Measurements from ENCODE around the gene REV3L. TPM values are rescaled to one million over a fixed set of nuclear protein-coding genes. Genes with fewer than 3 reads are reported as not detected.

REV3L gene
- total RNA-seq, 2 experiments from 2014 or later: 20.1 to 27.6 TPM

DNA sequence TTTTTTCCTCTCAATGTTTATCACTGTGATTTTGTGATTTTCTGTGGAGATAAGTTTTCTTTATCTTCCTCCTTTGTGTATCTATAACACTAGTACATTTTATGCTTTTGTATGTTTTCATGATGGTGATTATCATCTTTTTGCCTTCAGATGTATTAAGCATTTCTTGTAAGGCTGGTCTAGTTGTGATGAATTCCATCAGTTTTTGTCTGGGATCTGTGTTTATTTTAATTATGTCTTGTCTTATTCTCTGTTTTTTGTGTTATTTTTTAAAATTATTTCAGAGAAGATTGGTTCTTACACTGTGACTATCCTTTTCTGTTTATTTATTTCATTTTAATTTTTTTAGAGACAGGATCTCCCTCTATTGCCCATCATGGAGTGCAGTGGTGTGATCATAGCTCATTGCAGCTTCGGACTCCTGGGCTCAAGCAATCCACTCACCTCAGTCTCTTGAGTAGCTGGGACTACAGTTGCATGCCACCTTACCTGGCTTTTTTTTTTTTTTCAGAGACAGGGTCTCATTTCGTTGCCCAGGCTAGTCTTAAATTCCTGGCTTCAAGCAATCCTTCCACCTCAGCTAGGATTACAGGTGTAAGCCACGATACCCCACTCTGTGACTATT lies 208.3 kb downstream of the REV3L start:
- peaks cover 15% of the 10 kb centered on the region for H3K9me3 Mint-ChIP-seq
- CTCF ChIA-PET: interaction anchor here (1.1 to 1.8 kb wide), 2 partner anchors 9 to 16 kb away, joined by 3 to 4 read pairs; a partner anchor contains a TSS
- TF ChIP-seq, protein P1, sequence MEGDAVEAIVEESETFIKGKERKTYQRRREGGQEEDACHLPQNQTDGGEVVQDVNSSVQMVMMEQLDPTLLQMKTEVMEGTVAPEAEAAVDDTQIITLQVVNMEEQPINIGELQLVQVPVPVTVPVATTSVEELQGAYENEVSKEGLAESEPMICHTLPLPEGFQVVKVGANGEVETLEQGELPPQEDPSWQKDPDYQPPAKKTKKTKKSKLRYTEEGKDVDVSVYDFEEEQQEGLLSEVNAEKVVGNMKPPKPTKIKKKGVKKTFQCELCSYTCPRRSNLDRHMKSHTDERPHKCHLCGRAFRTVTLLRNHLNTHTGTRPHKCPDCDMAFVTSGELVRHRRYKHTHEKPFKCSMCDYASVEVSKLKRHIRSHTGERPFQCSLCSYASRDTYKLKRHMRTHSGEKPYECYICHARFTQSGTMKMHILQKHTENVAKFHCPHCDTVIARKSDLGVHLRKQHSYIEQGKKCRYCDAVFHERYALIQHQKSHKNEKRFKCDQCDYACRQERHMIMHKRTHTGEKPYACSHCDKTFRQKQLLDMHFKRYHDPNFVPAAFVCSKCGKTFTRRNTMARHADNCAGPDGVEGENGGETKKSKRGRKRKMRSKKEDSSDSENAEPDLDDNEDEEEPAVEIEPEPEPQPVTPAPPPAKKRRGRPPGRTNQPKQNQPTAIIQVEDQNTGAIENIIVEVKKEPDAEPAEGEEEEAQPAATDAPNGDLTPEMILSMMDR (IDR thresholded peaks at IDR 0.05): no peak
- no peak for DNase-seq
- H3K27ac Mint-ChIP-seq: no peak overlapping the region
- intact Hi-C loops (cut with micrococcal nuclease): no loop called here
- peaks cover 9% of the 10 kb centered on the region for H3K4me1 Mint-ChIP-seq (ENCODE audit: low read depth)
- no peak overlapping the region for H3K4me3 Mint-ChIP-seq
- POLR2A ChIA-PET: no interaction called here
- no peaks in the 10 kb centered on the region for H3K27me3 Mint-ChIP-seq
- no peak for ATAC-seq
- peaks cover 74% of the 10 kb centered on the region for H3K36me3 Mint-ChIP-seq (ENCODE audit: low read depth)

DNA sequence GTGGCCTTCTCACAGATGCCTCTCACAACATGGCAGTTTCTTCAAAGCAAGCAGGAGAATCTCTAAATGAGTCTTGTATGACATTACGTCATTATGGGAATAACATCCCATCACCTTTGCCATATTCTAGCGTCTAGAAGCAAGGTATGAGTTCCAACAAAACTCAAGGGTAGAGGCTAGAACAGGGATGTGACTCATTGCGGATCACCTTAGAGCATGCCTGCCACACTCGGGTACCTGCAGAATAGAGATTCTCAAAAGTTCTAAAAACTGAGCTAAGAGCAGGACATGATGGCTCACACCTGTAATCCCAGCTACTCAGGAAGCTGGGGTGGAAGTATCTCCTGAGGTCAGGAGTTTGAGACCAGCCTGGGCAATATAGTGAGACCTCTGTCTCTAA lies 212.9 kb downstream of the REV3L start:
- H3K9me3 Mint-ChIP-seq: peaks cover 10% of the 10 kb centered on the region
- ChIA-PET POLR2A (no interaction called here), CTCF (interaction anchor here (1.0 to 1.5 kb wide), 2 partner anchors 11 to 213 kb away, joined by 3 to 4 read pairs; a partner anchor contains a TSS)
- H3K27ac Mint-ChIP-seq: no peak overlapping the region
- intact Hi-C loops (cut with micrococcal nuclease): no loop called here
- peaks cover 66% of the 10 kb centered on the region for H3K36me3 Mint-ChIP-seq (ENCODE audit: low read depth)
- DNase-seq (no peak), ATAC-seq (no peak)
- H3K4me3 Mint-ChIP-seq: no peak overlapping the region
- TF ChIP-seq, protein P1 (IDR thresholded peaks at IDR 0.05): no peak
- no peaks in the 10 kb centered on the region for H3K27me3 Mint-ChIP-seq
- H3K4me1 Mint-ChIP-seq (ENCODE audit: low read depth): peaks cover 25% of the 10 kb centered on the region

GRCh38 chr6:111269401-111269970 lies 213.5 kb downstream of the REV3L start:
- POLR2A ChIA-PET: no interaction called here
- Mint-ChIP-seq H3K27me3 (no peaks in the 10 kb centered on the region), H3K36me3 (ENCODE audit: low read depth) (peaks cover 59% of the 10 kb centered on the region), H3K27ac (no peak overlapping the region), H3K4me1 (ENCODE audit: low read depth) (peaks cover 24% of the 10 kb centered on the region), H3K4me3 (no peak overlapping the region), H3K9me3 (peaks cover 7% of the 10 kb centered on the region)
- TF ChIP-seq, protein P1 (IDR thresholded peaks at IDR 0.05): no peak
- CTCF ChIA-PET: interaction anchor here (1.0 kb wide), 1 partner anchor 212 kb away, joined by 3 read pairs; no protein-coding TSS in a partner anchor
- ATAC-seq (no peak), DNase-seq (no peak)
- intact Hi-C loops (cut with micrococcal nuclease): no loop called here

- CTCF ChIA-PET: interaction anchor here (1.9 kb wide), 1 partner anchor 9 kb away, joined by 7 read pairs; a partner anchor contains a TSS
- Mint-ChIP-seq H3K27ac (no peak overlapping the region), H3K9me3 (no peaks in the 10 kb centered on the region), H3K4me1 (ENCODE audit: low read depth) (peaks cover 31% of the 10 kb centered on the region), H3K36me3 (ENCODE audit: low read depth) (peaks cover 51% of the 10 kb centered on the region), H3K4me3 (no peak overlapping the region), H3K27me3 (no peaks in the 10 kb centered on the region)
- ATAC-seq: no peak
- intact Hi-C loops (cut with micrococcal nuclease): no loop called here
- TF ChIP-seq, protein P1 (IDR thresholded peaks at IDR 0.05): no peak
- DNase-seq: no peak
- POLR2A ChIA-PET: no interaction called here
These were observed 215.2 kb downstream of the REV3L start for GRCh38 chr6:111267764-111268333.

DNA sequence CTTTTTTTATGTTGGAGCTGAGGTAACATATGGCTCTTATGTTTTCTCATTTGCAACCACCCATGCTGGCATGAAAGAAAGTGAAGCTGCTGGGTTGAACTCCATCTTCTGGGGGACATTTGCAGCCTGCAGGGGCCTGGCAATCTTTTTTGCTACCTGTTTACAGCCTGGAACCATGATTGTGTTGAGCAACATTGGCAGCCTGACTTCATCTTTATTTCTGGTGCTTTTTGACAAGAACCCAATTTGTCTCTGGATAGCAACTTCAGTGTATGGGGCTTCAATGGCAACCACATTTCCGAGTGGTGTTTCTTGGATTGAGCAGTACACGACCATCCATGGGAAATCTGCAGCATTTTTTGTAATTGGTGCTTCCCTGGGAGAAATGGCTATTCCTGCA lies 216.7 kb downstream of the REV3L start:
- ChIA-PET CTCF (interaction anchor here (1.0 to 1.4 kb wide), 2 partner anchors 8 to 213 kb away, joined by 3 read pairs; no protein-coding TSS in a partner anchor), POLR2A (interaction anchor here (1.1 kb wide), 1 partner anchor 185 kb away, joined by 3 read pairs; no protein-coding TSS in a partner anchor)
- intact Hi-C loops (cut with micrococcal nuclease): no loop called here

More for the DNA sequence above, 216.7 kb downstream of the REV3L start:
- H3K9me3 Mint-ChIP-seq: no peaks in the 10 kb centered on the region
- TF ChIP-seq, protein P1 (IDR thresholded peaks at IDR 0.05): no peak
- H3K27ac Mint-ChIP-seq: no peak overlapping the region
- ATAC-seq (no peak), DNase-seq (no peak)
- peaks cover 55% of the 10 kb centered on the region for H3K36me3 Mint-ChIP-seq (ENCODE audit: low read depth)
- H3K4me1 Mint-ChIP-seq (ENCODE audit: low read depth): peaks cover 38% of the 10 kb centered on the region
- H3K27me3 Mint-ChIP-seq: no peaks in the 10 kb centered on the region
- H3K4me3 Mint-ChIP-seq: no peak overlapping the region

Measured in activated CD8-positive, alpha-beta T cell treated with anti-CD3 and anti-CD28 coated beads for 36 hours (primary cell).